ENCODE data around the gene STAB1. TPM values are rescaled to one million over a fixed set of nuclear protein-coding genes. Genes with fewer than 3 reads are reported as not detected.

STAB1 gene
- total and polyA plus RNA-seq, 3 donors from 2014 or later = 41.7 to 71.9 (median 58.6) TPM

GRCh38 chr3:52558436-52558835 is 63.3 kb downstream of the STAB1 start:
- Histone ChIP-seq H3K4me3 (no peak overlapping the region), H3K27ac (no peak overlapping the region), H3K9me3 (no peaks in the 10 kb centered on the region), H3K36me3 (ENCODE audit: low read depth, missing control alignments) (no peaks in the 10 kb centered on the region), H3K4me1 (peaks cover 20% of the 10 kb centered on the region), H3K27me3 (no peaks in the 10 kb centered on the region)
- 95 to 97% methylated on average over 5 of the region's 5 CpGs for WGBS, 2 donors
- DNase-seq = no peak
- TF ChIP-seq, protein P1, sequence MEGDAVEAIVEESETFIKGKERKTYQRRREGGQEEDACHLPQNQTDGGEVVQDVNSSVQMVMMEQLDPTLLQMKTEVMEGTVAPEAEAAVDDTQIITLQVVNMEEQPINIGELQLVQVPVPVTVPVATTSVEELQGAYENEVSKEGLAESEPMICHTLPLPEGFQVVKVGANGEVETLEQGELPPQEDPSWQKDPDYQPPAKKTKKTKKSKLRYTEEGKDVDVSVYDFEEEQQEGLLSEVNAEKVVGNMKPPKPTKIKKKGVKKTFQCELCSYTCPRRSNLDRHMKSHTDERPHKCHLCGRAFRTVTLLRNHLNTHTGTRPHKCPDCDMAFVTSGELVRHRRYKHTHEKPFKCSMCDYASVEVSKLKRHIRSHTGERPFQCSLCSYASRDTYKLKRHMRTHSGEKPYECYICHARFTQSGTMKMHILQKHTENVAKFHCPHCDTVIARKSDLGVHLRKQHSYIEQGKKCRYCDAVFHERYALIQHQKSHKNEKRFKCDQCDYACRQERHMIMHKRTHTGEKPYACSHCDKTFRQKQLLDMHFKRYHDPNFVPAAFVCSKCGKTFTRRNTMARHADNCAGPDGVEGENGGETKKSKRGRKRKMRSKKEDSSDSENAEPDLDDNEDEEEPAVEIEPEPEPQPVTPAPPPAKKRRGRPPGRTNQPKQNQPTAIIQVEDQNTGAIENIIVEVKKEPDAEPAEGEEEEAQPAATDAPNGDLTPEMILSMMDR (IDR thresholded peaks at IDR 0.05) = no peak
- no peak for TF ChIP-seq POLR2A (IDR thresholded peaks at IDR 0.05)
- intact Hi-C loops (cut with DNase I; ENCODE audit: low total_unique reads) = no loop called here

DNA sequence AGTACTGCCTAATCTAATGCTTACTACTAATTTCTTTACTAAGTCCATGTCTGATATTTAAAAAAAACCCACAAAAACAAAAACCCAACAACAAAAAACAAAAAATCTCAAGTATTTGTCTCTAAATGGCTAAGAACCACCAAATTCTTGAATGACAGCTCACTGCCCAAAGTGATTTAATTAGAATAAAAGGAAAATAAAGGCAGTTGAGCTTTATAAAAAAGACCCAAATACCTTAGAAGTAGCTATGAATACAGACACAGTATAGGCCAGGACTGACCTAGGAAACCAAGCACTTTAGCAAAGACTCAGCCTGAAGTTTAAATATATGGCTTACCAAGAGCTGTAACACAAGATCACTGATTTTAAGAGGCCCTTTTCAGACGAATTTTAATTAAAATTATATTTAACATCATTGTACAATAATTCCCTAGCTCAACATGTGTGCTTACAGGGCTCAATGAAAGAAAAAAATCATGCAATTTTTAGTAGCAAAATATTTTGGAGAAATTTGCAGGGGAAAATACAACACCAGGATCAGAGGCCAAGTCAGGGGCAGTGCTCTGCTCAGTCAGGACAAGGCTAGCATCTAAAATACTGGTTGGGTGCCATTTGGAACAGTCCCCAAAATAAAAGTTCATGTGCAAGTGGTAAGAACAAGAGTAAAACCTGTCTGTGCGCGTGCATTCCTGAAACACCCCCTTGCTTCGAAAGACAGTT is 66.0 kb downstream of the STAB1 start:
- Histone ChIP-seq H3K4me3 (no peak overlapping the region), H3K36me3 (ENCODE audit: low read depth, missing control alignments) (no peaks in the 10 kb centered on the region), H3K9me3 (no peaks in the 10 kb centered on the region), H3K27ac (peak overlapping the region in 1 of 2 donors; percentile 9), H3K27me3 (no peaks in the 10 kb centered on the region), H3K4me1 (peaks cover 6% of the 10 kb centered on the region)
- 55 to 68% methylated on average over 4 of the region's 4 CpGs for WGBS, 2 donors
- intact Hi-C loops (cut with DNase I; ENCODE audit: low total_unique reads) = no loop called here
- TF ChIP-seq, protein P1 (IDR thresholded peaks at IDR 0.05) = no peak
- no peak for TF ChIP-seq POLR2A (IDR thresholded peaks at IDR 0.05)
- DNase-seq = no peak

GRCh38 chr3:52563984-52564383 is 68.8 kb downstream of the STAB1 start:
- 80 to 96% methylated on average over 2 of the region's 2 CpGs for WGBS, 2 donors
- no peak overlapping the region for H3K27ac ChIP-seq
- TF ChIP-seq, protein P1 (IDR thresholded peaks at IDR 0.05) = no peak
- TF ChIP-seq POLR2A (IDR thresholded peaks at IDR 0.05) = no peak
- DNase-seq = no peak
- no peaks in the 10 kb centered on the region for H3K9me3 ChIP-seq
- no peaks in the 10 kb centered on the region for H3K27me3 ChIP-seq
- intact Hi-C loops (cut with DNase I; ENCODE audit: low total_unique reads) = no loop called here
- no peaks in the 10 kb centered on the region for H3K36me3 ChIP-seq (ENCODE audit: low read depth, missing control alignments)
- H3K4me3 ChIP-seq = no peak overlapping the region
- H3K4me1 ChIP-seq = no peaks in the 10 kb centered on the region

GRCh38 chr3:52568069-52568468 is 72.9 kb downstream of the STAB1 start:
- H3K27ac ChIP-seq = no peak overlapping the region
- no peak for DNase-seq
- TF ChIP-seq, protein P1 (IDR thresholded peaks at IDR 0.05) = no peak
- TF ChIP-seq POLR2A (IDR thresholded peaks at IDR 0.05) = no peak
- H3K36me3 ChIP-seq (ENCODE audit: low read depth, missing control alignments) = no peaks in the 10 kb centered on the region
- 88 to 100% methylated on average over 2 of the region's 2 CpGs for WGBS, 2 donors
- no peak overlapping the region for H3K4me3 ChIP-seq
- intact Hi-C loops (cut with DNase I; ENCODE audit: low total_unique reads) = no loop called here
- H3K27me3 ChIP-seq = no peaks in the 10 kb centered on the region
- no peaks in the 10 kb centered on the region for H3K9me3 ChIP-seq
- no peaks in the 10 kb centered on the region for H3K4me1 ChIP-seq

DNA sequence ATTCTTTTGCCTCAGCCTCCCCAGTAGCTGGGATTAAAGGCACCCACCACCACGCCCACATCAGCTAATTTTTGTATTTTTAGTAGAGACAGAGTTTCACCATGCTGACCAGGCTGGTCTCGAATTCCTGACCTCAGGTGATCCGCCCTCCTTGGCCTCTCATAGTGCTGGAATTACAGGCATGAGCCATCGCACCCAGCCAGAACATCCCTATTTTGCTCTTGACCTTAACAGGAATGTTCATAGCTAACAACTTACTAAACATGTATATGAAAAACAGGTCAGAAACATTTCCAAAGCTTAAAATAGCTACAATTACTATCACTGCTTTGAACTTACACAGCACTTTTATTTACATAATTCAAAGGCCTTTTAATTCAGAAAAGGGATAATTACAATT is 74.9 kb downstream of the STAB1 start:
- WGBS, 2 donors = 87 to 92% methylated on average over 4 of the region's 4 CpGs
- H3K36me3 ChIP-seq (ENCODE audit: low read depth, missing control alignments) = no peaks in the 10 kb centered on the region
- H3K4me3 ChIP-seq = no peak overlapping the region
- DNase-seq = no peak
- no peak overlapping the region for H3K27ac ChIP-seq
- H3K9me3 ChIP-seq = no peaks in the 10 kb centered on the region
- no peak for TF ChIP-seq POLR2A (IDR thresholded peaks at IDR 0.05)
- TF ChIP-seq, protein P1 (IDR thresholded peaks at IDR 0.05) = no peak
- no peaks in the 10 kb centered on the region for H3K4me1 ChIP-seq
- intact Hi-C loops (cut with DNase I; ENCODE audit: low total_unique reads) = no loop called here
- no peaks in the 10 kb centered on the region for H3K27me3 ChIP-seq

Data from testis (tissue), 3 donors.